SIG-M5 treated with dmso at 0.1 percent for 504 hours (cell line): ENCODE data around the gene CYP17A1.
A peak's percentile ranks its signal among the peaks of the same experiment; 100 is the strongest.
"Not testable (repeated sequence)": the region's sequence is repeated elsewhere in the genome, so short reads cannot be mapped to it uniquely, and the experiment has no call there.

Experiments used
- DNase-seq: peaks from one replicate; lab custom pipeline; 2025; ENCODE audit not compliant: unreplicated experiment; lab: John Stamatoyannopoulos, UW

Gene CYP17A1, protein sequence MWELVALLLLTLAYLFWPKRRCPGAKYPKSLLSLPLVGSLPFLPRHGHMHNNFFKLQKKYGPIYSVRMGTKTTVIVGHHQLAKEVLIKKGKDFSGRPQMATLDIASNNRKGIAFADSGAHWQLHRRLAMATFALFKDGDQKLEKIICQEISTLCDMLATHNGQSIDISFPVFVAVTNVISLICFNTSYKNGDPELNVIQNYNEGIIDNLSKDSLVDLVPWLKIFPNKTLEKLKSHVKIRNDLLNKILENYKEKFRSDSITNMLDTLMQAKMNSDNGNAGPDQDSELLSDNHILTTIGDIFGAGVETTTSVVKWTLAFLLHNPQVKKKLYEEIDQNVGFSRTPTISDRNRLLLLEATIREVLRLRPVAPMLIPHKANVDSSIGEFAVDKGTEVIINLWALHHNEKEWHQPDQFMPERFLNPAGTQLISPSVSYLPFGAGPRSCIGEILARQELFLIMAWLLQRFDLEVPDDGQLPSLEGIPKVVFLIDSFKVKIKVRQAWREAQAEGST

DNA sequence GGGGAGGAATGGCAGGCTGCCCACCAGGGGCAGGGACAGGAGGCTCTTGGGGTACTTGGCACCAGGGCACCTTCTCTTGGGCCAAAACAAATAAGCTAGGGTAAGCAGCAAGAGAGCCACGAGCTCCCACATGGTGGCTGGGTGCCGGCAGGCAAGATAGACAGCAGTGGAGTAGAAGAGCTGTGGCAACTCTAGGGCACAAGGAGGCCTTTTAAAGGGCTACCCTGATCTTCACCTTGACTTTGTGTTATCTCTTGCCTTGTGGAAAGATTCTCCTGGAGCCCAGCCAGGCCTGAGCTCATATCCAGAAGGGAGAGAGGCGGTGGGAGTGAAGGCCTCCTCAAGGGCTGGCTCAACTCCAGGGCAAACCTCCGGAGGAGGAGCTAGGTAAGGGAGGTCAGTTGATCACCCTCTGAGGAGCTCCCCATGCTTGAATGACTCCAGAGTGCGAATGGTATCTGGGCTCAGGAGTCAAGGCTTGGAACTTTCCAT, at the start of gene CYP17A1:
TSS of gene CYP17A1 (minus strand) at position 184 of the 492 bp plus-strand sequence. CDS start at position 132, 52 bp downstream.
- DNase-seq = no peak

DNA sequence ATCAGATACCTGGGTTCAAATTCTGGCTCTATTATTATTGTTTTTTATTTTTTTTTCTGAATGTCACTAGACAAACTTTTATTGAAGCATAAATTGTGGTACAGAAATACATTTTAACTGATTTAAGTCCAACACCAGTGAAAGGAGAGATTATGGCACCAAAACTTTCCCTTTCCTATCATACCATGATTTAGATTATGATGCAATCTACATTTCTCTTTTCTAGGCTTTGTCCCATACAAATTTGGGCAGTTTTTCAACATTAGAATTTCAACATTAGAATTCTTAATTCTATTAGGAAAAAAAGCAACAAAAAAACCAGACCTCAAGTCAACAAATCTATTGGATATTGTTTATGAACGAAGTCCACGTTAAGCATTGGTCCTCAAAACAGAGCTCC, 43.0 kb upstream of the CYP17A1 start:
- DNase-seq = no peak

DNA sequence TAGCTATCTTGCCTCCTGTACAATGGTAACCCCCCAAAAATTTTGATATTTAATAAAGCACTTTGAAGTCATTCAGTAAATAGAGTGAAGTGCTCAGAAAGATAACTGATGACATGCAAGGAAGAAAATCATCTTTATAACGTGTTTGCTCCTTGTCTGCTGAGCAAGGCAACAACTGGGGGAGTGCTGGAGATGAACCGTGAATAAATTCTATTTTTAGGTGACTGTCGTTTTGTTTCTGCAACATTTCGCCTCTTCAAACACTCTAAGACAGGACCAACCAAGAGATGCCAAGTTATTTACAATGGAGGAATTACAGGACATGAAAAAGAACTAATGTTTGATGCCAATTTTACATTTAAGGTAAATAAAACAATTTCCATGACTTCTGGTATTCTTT, 41.4 kb upstream of the CYP17A1 start:
- DNase-seq = no peak

DNA sequence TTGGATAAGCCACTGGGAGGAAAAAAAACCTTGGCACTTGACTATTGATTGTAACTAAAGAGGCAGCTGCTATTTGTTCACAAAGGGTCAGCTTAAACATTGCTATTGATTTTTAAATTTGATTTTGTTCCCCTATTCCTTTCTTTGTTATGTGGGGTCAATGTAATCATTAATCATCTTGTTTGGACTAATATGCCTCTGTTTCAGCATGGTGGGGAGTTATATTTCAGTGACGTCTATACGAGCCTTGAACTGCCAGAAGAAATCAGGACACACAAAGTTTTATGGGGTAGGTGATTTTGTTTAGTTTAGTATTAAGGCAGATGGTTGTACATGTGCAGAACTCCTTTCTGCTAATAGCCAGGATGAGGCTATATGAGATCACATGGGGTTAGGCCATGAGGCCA, 39.5 kb upstream of the CYP17A1 start:
- DNase-seq = no peak

DNA sequence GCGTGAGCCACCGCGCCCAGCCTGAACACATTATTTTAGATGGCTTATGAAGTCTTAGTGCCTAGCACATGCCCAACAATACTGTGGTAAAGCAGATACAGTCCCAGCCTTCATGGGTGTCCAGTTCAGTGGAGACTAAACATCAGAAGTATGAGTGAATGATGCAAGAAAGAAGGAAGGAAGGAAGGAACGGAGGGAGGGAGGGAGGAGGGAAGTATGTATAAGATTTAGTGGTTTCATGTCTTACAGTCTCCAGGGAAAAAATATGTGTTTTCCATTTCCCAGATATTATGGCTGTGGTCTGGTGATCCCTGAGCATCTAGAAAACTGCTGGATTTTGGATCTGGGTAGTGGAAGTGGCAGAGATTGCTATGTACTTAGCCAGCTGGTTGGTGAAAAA, 35.0 kb upstream of the CYP17A1 start:
- DNase-seq = no peak

DNA sequence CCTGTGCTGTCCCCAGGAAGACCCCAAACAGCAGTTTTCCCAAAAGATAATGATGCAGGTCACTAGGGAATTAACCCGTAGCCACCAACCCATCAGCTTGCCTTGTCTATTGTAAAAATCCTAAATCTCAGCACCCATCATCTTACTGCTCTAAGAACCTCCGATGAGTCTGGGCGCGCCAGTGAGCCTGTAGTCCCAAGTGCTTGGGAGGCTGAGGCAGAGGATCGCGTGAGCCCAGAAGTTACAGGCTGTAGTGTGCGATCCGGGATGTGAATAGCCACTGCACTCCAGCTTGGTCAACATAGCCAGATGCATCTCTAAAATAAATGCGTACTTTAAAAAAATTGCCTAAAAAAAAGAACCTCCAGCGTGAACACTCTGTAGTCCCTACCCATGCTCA, 33.0 kb upstream of the CYP17A1 start:
- no peak for DNase-seq

DNA sequence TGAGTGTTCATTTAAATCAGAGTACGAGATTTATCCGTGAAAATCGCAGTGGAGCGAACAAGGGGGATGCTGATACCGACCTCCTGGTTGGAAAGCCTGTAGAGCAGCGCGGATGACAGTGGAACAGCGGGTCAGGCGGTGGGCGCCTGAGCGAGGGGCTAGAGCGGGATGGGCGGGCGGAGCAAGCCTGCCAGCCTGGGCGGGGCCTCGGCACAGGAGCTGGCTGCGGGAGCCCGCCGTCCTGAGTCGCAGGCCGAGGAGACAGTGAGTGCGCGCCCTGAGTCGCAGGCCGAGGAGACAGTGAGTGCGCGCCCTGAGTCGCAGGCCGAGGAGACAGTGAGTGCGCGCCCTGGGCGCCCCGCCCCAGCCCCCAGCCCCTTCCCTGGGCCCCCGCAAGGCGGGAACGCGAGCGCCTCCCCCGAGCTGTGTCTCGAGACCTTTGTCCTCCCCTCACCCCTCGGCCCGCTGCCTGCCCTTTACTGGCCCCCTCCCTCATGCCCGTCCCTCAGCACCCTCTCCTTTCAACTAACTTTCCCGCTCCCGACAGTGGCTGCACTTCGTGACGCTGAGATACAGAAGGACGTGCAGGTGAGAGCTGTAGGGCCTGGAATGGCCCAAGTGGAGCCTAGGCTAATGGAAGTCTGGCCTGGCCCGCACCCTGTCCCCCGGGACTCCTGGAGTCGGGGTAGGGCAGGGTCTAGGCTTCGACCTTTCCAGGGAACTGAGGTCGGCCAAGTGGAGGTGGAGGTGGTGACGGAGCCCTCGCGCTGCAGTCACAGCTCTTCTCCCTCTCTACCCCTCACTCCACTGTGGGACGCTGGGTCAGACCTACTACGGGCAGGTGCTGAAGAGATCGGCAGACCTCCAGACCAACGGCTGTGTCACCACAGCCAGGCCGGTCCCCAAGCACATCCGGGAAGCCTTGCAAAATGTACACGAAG, 32.3 kb upstream of the CYP17A1 start, which contains the start of gene AS3MT:
TSS of gene AS3MT (plus strand) at position 213 of the 941 bp plus-strand sequence. CDS start at position 336, 123 bp downstream.
- DNase-seq = no peak

DNA sequence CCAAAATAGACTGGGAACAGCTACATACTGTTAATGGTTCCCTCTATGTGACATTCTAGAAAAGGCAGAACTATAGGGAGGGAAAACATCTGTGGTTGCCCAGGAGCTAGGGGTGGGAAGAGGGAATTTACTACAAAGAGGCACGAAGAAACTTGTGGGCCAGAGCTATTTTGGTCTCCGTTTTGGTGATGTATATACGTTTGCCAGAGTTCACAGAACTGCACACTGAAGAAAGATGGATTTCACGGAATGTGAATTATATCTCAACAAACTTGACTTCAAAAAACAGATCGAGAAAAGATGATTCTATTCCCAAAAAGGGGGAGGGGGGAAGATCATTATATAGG, 31.7 kb upstream of the CYP17A1 start:
- DNase-seq = no peak

DNA sequence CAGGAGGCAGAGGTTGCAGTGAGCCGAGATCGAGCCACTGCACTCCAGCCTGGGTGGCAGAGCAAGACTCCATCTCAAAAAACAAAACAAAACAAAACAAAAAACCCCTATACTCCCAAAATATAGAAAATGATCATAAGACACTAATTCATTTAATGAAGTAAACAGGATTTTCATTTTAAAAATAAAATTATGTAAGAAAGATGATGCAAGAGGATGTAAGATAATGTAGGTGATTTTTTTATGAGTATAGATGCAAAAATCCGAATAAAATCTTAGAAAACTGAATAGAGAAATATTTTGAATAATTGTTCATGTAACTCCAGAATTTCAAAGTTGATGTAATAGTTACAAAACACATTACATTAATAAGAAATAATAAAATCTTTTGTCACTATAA, 28.4 kb upstream of the CYP17A1 start:
- no peak for DNase-seq

DNA sequence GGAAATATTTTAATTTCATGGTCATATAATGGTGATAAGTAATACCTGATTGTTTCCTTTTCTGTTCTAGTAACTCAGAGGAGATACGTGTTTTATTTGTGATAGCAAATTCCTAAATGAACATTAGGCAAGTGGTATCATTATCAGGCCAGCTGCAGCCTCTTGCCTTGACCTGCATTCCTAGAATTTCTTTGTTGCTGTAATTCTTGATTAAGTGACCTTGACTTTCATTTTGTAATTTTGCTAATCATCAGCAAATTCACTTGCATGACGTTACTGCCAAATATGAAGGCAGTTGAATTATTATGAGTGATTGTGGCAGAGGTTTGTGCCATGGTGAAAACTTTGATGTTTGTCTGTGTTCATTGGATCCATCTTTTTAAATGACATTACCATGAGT, 26.4 kb upstream of the CYP17A1 start:
- DNase-seq = no peak

DNA sequence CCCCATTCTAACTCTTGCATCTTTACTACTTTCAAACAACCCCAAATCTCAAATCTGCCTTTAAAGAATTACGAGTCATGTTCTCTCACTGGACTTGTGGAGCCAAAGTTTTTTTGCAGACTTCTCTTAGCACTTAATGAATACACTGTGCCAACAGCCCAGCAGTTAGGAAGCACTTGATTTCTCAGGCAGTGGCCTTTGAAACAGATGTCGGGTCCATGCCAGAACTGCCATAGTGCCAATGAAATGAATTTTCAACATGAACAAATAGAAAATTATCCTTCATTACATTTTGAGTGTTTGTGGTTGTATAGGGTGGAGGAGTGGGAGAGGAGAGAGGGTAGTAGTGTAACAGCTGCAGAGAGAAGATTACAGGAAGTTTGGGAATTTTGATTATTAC, 22.7 kb upstream of the CYP17A1 start:
- no peak for DNase-seq

DNA sequence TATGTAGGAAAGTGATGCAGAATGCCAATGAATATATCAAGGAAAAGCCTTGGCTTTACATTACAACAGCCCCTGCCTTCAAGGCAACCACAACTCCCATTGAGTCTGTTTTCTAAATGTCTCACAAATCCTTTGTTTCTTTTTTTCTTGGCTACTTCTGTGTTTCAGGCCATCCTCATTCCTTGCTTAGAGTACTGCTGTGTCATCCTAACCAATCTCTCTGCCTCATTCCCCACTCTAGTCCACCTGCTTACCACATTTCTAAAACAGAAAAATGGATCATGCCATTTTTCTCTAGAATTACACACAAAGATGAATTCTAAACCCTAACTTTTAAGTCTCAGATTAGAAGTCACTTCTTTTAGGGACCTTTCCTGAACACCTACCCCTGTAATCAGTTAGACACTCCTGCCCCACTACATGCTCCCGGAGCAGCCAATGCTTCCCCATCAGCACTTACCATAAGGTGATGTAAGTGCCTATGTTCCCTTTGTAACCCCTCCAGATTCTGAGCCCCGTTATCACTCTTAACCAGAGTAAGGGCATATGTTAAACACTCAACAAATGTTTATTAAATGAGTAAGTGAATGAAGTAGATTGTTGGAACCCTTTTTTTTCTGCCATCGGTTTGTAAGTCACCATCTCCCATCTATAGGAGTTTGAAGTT, 19.7 kb upstream of the CYP17A1 start:
- no peak for DNase-seq

DNA sequence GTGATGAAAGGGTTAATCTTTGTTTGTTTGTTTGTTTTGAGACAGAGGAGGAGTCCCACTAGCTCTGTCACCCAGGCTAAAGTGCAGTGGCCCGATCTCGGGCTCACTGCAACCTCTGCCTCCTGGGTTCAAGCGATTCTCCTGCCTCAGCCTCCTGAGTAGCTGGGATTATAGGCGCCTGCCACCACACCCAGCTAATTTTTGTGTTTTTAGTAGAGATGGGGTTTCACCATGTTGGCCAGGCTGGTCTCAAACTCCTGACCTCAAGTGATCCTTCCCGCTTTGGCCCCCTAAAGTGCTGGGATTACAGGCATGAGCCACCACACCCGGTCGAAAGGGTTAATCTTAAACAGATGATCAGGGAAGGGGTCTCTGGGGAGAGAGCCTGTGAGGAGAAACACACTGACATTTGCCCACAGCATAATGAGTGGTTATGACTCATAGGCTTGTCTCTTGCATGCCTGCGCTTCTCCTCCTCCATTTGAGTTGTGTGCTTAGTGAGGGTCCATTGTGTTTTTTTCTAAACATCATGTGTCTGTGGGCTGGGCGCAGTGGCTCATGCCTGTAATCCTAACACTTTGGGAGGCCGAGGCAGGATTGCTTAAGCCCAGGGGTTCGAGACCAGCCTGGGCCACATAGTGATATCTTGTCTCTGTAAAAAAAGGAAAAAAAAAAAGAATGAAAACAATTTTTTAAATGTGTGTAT, 18.7 kb upstream of the CYP17A1 start:
- peak; percentile 62 for DNase-seq

DNA sequence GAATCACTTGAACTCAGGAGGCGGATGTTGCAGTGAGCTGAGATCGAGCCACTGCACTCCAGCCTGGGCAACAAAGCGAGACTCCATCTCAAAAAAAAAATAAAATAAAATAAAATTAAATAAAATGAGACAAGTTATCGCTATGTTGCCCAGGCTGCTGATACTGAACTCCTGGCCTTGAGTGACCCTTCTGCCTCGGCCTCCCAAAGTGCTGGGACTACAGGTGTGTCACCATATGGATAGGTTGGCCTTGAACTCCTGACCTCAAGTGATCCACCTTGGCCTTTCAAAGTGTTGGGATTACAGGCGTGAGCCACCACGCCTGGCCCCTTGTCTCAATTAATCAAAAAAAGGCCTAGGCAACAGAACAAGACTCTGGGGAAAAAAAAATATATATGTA, 16.0 kb upstream of the CYP17A1 start:
- not testable (repeated sequence) for DNase-seq

DNA sequence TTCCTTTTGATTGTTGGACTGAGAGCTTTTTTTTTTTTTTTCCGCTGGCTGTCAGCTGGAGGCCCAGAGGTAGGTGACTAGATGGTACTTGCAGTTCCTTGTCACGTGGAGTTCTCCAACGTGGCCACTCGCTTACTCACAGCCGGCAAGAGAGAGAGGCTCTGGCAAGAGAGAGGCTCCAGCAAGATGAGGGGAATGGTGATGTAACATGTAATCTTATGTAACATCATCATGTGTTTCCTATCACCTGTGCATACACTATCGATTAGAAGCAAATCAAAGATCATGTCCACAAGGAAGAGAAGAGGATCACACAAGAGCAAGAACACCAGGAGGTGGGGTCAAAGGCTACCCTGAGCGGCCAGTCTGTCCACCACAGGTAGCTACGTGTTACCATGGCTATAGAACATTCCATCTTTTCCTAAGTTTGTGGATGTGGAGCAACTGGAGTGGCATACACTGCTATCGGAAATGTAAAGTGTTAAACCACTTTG, 12.9 kb upstream of the CYP17A1 start:
- DNase-seq = no peak

DNA sequence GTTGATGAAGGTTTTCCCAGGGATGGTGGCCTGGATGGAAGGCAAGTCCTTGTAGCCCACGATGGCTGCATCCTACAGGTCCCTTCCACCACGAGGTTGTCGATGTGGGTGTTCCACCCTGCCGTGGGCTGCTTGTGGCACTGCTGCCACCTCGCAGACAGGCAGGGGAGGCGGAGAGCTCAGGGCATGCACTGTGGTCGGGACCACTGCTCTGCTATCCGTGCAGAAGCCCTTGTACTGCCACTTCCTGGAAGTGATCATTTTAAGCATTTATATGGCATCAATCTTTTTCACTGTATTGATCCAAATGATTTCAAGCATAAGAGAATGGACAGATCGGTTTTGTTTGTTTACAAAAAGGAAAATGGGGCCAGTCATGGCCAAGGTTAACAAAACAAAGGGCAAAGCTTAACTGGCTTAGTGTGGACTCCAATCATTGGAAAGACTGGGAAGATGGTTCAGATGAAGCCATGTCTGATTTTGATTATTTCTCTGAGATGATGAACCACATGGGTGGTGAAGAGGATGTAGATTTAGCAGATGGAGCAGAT, 8.2 kb upstream of the CYP17A1 start:
- DNase-seq = no peak

DNA sequence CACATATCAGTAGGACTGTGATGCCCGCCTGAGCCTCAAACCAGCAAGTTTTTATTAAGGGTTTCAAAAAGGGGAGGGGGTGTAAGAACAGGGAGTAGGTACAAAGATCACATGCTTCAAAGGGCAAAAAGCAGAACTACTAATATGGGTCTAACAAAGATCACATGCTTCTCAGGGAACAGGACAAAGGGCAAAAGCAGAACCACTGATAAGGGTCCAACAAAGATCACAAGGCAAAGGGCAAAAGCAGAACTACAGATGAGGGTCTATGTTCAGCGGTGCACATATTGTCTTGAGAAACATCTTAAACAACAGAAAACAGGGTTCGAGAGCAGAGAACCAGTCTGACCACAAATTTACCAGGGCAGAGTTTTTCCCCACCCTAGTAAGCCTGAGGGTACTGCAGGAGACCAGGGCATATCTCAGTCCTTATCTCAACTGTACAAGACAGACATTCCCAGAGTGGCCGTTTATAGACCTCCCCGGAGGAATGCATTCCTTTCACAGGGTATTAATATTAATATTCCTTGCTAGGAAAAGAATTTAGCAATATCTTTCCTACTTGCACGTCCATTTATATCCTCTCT, 7.1 kb upstream of the CYP17A1 start:
- DNase-seq = not testable (repeated sequence)

DNA sequence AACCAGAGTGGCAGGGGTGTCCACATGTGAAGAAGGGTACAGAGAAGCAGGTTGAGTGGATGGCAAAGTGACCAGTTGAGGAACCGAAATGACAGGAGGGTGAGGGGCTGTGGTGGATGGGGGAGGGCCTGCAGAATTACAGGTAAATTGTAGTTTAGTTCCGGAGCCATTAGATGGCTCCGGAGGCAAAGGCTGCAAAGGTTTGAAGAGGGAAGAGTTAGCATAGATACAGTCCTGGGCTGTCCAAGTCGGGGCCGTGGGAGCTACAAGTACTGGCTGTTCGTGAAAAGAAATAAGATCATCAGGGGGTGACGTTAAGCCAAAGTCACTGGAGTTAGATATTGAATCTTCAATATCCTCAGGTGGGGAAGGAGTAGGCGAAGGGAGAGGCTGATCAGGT, 5.9 kb upstream of the CYP17A1 start:
- DNase-seq = not testable (repeated sequence)

DNA sequence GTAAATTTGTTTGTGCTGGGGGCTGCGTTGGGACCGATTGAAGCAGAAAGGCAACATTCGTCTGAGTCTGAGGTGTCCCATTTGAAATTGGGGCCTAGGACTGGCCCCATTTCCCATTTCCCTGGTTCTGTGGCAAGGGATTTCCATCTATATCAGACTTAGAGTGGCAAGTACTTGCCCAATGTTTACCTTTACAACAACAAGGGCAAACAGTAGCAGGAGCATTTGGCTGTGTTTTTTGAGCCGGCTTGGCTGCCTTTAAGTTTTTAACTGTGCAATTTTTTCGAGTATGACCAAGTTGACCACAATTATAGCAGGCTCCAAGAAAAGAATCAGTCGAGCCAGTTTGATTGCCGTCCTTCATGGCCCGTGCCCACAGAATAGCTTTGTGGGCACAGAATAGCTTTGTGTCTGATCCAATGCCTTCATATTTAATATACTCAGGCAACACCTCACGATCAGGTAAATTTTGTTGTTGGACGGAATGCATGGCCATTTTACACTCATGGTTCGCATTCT, 4.7 kb upstream of the CYP17A1 start:
- no peak for DNase-seq
